GM12878 (cell line): ENCODE measurements around the gene KIF23.

Source experiments
- CTCF ChIP-seq, 3 experiments: IDR thresholded peaks in 2 of 3; conservative IDR thresholded peaks in 1 of 3; 2 replicates each; pipeline ENCODE4 v1.5.1; 2011; ENCODE audit warnings: low read depth in 3 of 3, low read length in 3 of 3, mild to moderate bottlenecking in 3 of 3, control low read depth in 2 of 3, moderate library complexity in 2 of 3, inconsistent platforms in 1 of 3, mixed read lengths in 1 of 3; ENCODE audit not compliant: control insufficient read depth in 2 of 3, insufficient read depth in 1 of 3; ENCODE audit errors: extremely low read depth in 1 of 3
- EGR1 ChIP-seq, 2 experiments: IDR thresholded peaks; 1 replicate in 1 of 2; 2 replicates in 1 of 2; pipeline ENCODE4 v1.6.1; 2011 to 2012; ENCODE audit warnings: low read depth in 2 of 2, low read length in 2 of 2, borderline replicate concordance in 1 of 2, mild to moderate bottlenecking in 1 of 2, moderate library complexity in 1 of 2
- ESRRA ChIP-seq: IDR thresholded peaks from 2 replicates; pipeline ENCODE4 v1.6.1; 2012; ENCODE audit warnings: mild to moderate bottlenecking, low read length, improper control_type of control experiment
- FOS ChIP-seq: IDR thresholded peaks from 3 replicates; pipeline ENCODE4 v1.6.1; 2011; ENCODE audit warnings: borderline replicate concordance; ENCODE audit not compliant: insufficient read length; ENCODE audit errors: extremely low read depth
- LARP7 ChIP-seq: fragments of 450-650 bp; IDR thresholded peaks from 2 replicates; pipeline ENCODE4 v1.6.1; 2017; ENCODE audit warnings: mild to moderate bottlenecking
- MAX ChIP-seq: IDR thresholded peaks from 2 replicates; pipeline ENCODE4 v1.6.1; 2012; ENCODE audit warnings: low read depth, low read length, improper control_type of control experiment
- MTA3 ChIP-seq: IDR thresholded peaks from 2 replicates; pipeline ENCODE4 v1.6.1; 2012; ENCODE audit warnings: low read length, inconsistent platforms, borderline replicate concordance
- RAD21 ChIP-seq: IDR thresholded peaks from 2 replicates; pipeline ENCODE4 v1.6.1; 2011; ENCODE audit warnings: mild to moderate bottlenecking, low read depth, low read length, moderate library complexity; ENCODE audit not compliant: insufficient read depth
- RBBP5 ChIP-seq: fragments of 200-600 bp; sonication (generic); conservative IDR thresholded peaks from 2 replicates; pipeline ENCODE4 v1.6.1; 2016
- TAF1 ChIP-seq: IDR thresholded peaks from 2 replicates; pipeline ENCODE4 v1.6.1; 2011; ENCODE audit warnings: mild to moderate bottlenecking, low read depth, low read length, borderline replicate concordance
- ZNF274 ChIP-seq: IDR thresholded peaks from one replicate; pipeline ENCODE4 v1.8.0; 2011; ENCODE audit not compliant: insufficient read length, insufficient read depth

- no peak for TF ChIP-seq MTA3
- no peak for TF ChIP-seq MAX
- no peak for TF ChIP-seq RBBP5
- no peak for TF ChIP-seq CTCF (IDR thresholded peaks at IDR 0.05 in 2 of 3, conservative IDR thresholded peaks at IDR 0.05 in 1 of 3; ENCODE audit: control insufficient read depth in 2 of 3, extremely low read depth in 1 of 3, insufficient read depth in 1 of 3, low read depth in 3 of 3, low read length in 3 of 3)
- no peak for TF ChIP-seq RAD21
- TF ChIP-seq EGR1 (IDR thresholded peaks at IDR 0.05; ENCODE audit: borderline replicate concordance in 1 of 2, low read depth in 2 of 2, low read length in 2 of 2), result no peak
- TF ChIP-seq TAF1, result no peak
- no peak for TF ChIP-seq LARP7
- TF ChIP-seq FOS, result no peak
- no peak for TF ChIP-seq ZNF274
- TF ChIP-seq ESRRA, result no peak
These were observed 36.8 kb upstream of the KIF23 start for GRCh38 chr15:69377216-69377970.
